PC-3 (cell line): ENCODE measurements around the gene MAPRE3. TPM values are rescaled to one million over a fixed set of nuclear protein-coding genes. Genes with fewer than 3 reads are reported as not detected.

Source experiments
- ATAC-seq: fragments of 200-7000 bp; cut with Tn5 transposase; 2 replicates; pipeline ENCODE4 v1.9.1; 2020; ENCODE audit warnings: mild to moderate bottlenecking, moderate library complexity
- BruUV-seq: library from RNA; stranded (reverse); fragments of 400-500 nt; replicated peaks from 2 replicates; lab custom pipeline; 2021; lab: Mats Ljungman, UMichigan
- CTCF ChIA-PET: fragments of 300-600 bp; sonication (Branson Sonifier 250); formaldehyde crosslinking; loops from one replicate; lab custom pipeline; 2022; ENCODE audit warnings: antibody characterized with exemption; lab: Charles Lee
- POLR2A ChIA-PET: fragments of 300-600 bp; sonication (Branson Sonifier 250); formaldehyde crosslinking; loops from one replicate; lab custom pipeline; 2022; ENCODE audit warnings: antibody characterized with exemption; ENCODE audit not compliant: unreplicated experiment; lab: Charles Lee
- DNase-seq: peaks from one replicate; pipeline ENCODE4 v3.0.0-alpha.2; 2015
- H2AFZ ChIP-seq: fragments of 300-600 bp; sonication (generic); 2 replicates; pipeline ENCODE4 v1.6.0; 2016; ENCODE audit warnings: antibody characterized with exemption, low read length
- H3F3A ChIP-seq: fragments of 300-600 bp; sonication (generic); one replicate; pipeline ENCODE4 v1.6.0; 2017; ENCODE audit warnings: antibody characterized with exemption, low read length, control low read depth, mild to moderate bottlenecking; ENCODE audit not compliant: unreplicated experiment
- H3K27ac ChIP-seq: fragments of 300-600 bp; sonication (generic); 2 replicates; pipeline ENCODE4 v1.5.1; 2016; ENCODE audit warnings: mild to moderate bottlenecking, low read length
- H3K27me3 ChIP-seq: fragments of 300-600 bp; sonication (generic); 2 replicates; pipeline ENCODE4 v1.6.1; 2016; ENCODE audit warnings: low read length, mixed read lengths
- H3K36me3 ChIP-seq: fragments of 300-600 bp; sonication (generic); 2 replicates; pipeline ENCODE4 v1.6.1; 2016; ENCODE audit warnings: low read depth, mixed run types, low read length, mixed read lengths
- H3K4me1 ChIP-seq: fragments of 300-600 bp; sonication (generic); 2 replicates; pipeline ENCODE4 v1.5.1; 2016; ENCODE audit warnings: low read length; ENCODE audit not compliant: insufficient read depth
- H3K4me2 ChIP-seq: fragments of 300-600 bp; sonication (generic); 2 replicates; pipeline ENCODE4 v1.6.0; 2016; ENCODE audit warnings: low read length
- H3K4me3 ChIP-seq: fragments of 300-600 bp; sonication (generic); 2 replicates; pipeline ENCODE4 v1.5.1; 2016; ENCODE audit warnings: mild to moderate bottlenecking, low read length, mixed read lengths
- H3K79me2 ChIP-seq: fragments of 300-600 bp; sonication (generic); 2 replicates; pipeline ENCODE4 v1.6.1; 2017; ENCODE audit warnings: low read length, mixed read lengths
- H3K9ac ChIP-seq: fragments of 300-600 bp; sonication (generic); 2 replicates; pipeline ENCODE4 v1.6.0; 2016; ENCODE audit warnings: mild to moderate bottlenecking, low read length
- H3K9me2 ChIP-seq: fragments of 300-600 bp; sonication (generic); replicated peaks from 2 replicates; pipeline ENCODE4 v1.6.1; 2016; ENCODE audit warnings: mixed run types, low read length, mixed read lengths
- H3K9me3 ChIP-seq: fragments of 300-600 bp; sonication (generic); 2 replicates; pipeline ENCODE4 v1.6.1; 2016; ENCODE audit warnings: low read length, mixed read lengths
- H4K20me1 ChIP-seq: fragments of 300-600 bp; sonication (generic); 2 replicates; pipeline ENCODE4 v1.6.1; 2016; ENCODE audit warnings: low read length, mixed read lengths
- CTCF ChIP-seq: fragments of 300-600 bp; sonication (generic); conservative IDR thresholded peaks from 2 replicates; pipeline ENCODE4 v1.5.1; 2017; ENCODE audit warnings: antibody characterized with exemption, low read depth, mild to moderate bottlenecking, low read length
- EZH2 ChIP-seq: fragments of 300-600 bp; sonication (generic); IDR thresholded peaks from one replicate; pipeline ENCODE4 v1.6.1; 2017; ENCODE audit warnings: antibody characterized with exemption, mild to moderate bottlenecking, low read length; ENCODE audit not compliant: unreplicated experiment
- EZH2phosphoT487 ChIP-seq: fragments of 300-600 bp; sonication (generic); IDR thresholded peaks from 2 replicates; pipeline ENCODE4 v1.6.1; 2018; ENCODE audit warnings: mild to moderate bottlenecking, antibody characterized with exemption, low read length, borderline replicate concordance
- intact Hi-C: fragments of 100-400 bp; cut with micrococcal nuclease; formaldehyde crosslinking; loops from 2 replicates; pipeline ENCODE4 v1.9.0; 2023
- total RNA-seq: library from RNA; depleted of rRNA; stranded (reverse); fragments of >200 nt; gene quantifications from 2 replicates; pipeline ENCODE4 v1.2.3, GENCODE V29; 2014

Gene MAPRE3
- total RNA-seq, 1 experiment from 2014 or later, result 11.9 TPM

GRCh38 chr2:27070653-27071276 lies 100.3 kb downstream of the MAPRE3 start:
- TF ChIP-seq EZH2 (no peak), CTCF (no peak), EZH2phosphoT487 (no peak)
- Histone ChIP-seq H3F3A (no peaks in the 10 kb centered on the region), H2AFZ (peak overlapping the region; percentile 83), H3K9ac (peak overlapping the region; percentile 96), H3K4me3 (peak overlapping the region; percentile 86), H4K20me1 (no peaks in the 10 kb centered on the region), H3K9me2 (no peaks in the 10 kb centered on the region), H3K79me2 (peaks cover 38% of the 10 kb centered on the region), H3K4me1 (peaks cover 12% of the 10 kb centered on the region), H3K36me3 (peaks cover 13% of the 10 kb centered on the region), H3K27me3 (no peaks in the 10 kb centered on the region), H3K4me2 (peak overlapping the region; percentile 95), H3K9me3 (no peaks in the 10 kb centered on the region), H3K27ac (peak overlapping the region; percentile 30; the same call in 1 of the 2 replicates)
- ATAC-seq, result peak; percentile 1; the same call in 1 of the 2 replicates
- no peak for DNase-seq
- intact Hi-C loops, result loop anchor here (1.0 kb wide), 1 partner anchor 300 kb away; the partner anchor contains the start of genes EIF2B4 and SNX17
- ChIA-PET CTCF (interaction anchor here (0.6 to 0.8 kb wide), 2 partner anchors 10 to 209 kb away, joined by 3 to 5 read pairs; no protein-coding TSS in a partner anchor), POLR2A (interaction anchor here (0.7 kb wide), 1 partner anchor 103 kb away, joined by 11 read pairs; no protein-coding TSS in a partner anchor)
- BruUV-seq, result TSS peak; percentile 74

- intact Hi-C loops, result loop anchor here (1.0 kb wide), 1 partner anchor 299 kb away; the partner anchor contains the start of genes EIF2B4 and SNX17
- POLR2A ChIA-PET, result interaction anchor here (0.7 kb wide), 1 partner anchor 103 kb away, joined by 11 read pairs; no protein-coding TSS in a partner anchor
- Histone ChIP-seq H3K27ac (peak within 1 kb of the TSS; percentile 30; the same call in 1 of the 2 replicates), H3K4me1 (peaks cover 12% of the 10 kb centered on the region), H3K79me2 (peaks cover 38% of the 10 kb centered on the region), H3K27me3 (no peaks in the 10 kb centered on the region), H3K9ac (peak within 1 kb of the TSS; percentile 96), H3K4me3 (peak within 1 kb of the TSS; percentile 86), H3F3A (no peaks in the 10 kb centered on the region), H4K20me1 (no peaks in the 10 kb centered on the region), H2AFZ (peak within 1 kb of the TSS; percentile 95), H3K4me2 (peak within 1 kb of the TSS; percentile 95), H3K9me2 (no peaks in the 10 kb centered on the region), H3K9me3 (no peaks in the 10 kb centered on the region), H3K36me3 (peaks cover 13% of the 10 kb centered on the region)
- no peak for TF ChIP-seq EZH2
- no peak for TF ChIP-seq EZH2phosphoT487
- TF ChIP-seq CTCF, result no peak
- ATAC-seq, result peak; percentile 97
- no TSS peak for BruUV-seq
- CTCF ChIA-PET, result interaction anchor here (0.6 to 0.8 kb wide), 2 partner anchors 10 to 209 kb away, joined by 3 to 5 read pairs; no protein-coding TSS in a partner anchor
- DNase-seq, result peak; percentile 94
These were observed 101.0 kb downstream of the MAPRE3 start, which contains the start of gene OST4 for GRCh38 chr2:27071277-27071989. Gene OST4, minus strand, starts transcription at chr2:27071654.
